Transverse colon (tissue), 4 donors: Measurements from ENCODE around the gene GBA2. TPM values are rescaled to one million over a fixed set of nuclear protein-coding genes. Genes with fewer than 3 reads are reported as not detected.

Experiments
- DNase-seq: peaks from one replicate; pipeline ENCODE4 v3.0.0-alpha.2; 2019
- H3K27ac ChIP-seq, 4 donors: fragments of 200-600 bp; sonication (generic); 2 replicates each; pipeline ENCODE4 v1.5.1; 2016 to 2018; ENCODE audit warnings: inconsistent platforms in 4 of 4
- H3K27me3 ChIP-seq: fragments of 200-600 bp; sonication (generic); 2 replicates; pipeline ENCODE4 v1.5.1; 2017; ENCODE audit warnings: inconsistent platforms
- H3K36me3 ChIP-seq, 4 donors: fragments of 200-600 bp; sonication (generic); 2 replicates each; pipeline ENCODE4 v1.5.1; 2017 to 2019; ENCODE audit warnings: inconsistent platforms in 4 of 4
- H3K4me1 ChIP-seq, 4 donors: fragments of 200-600 bp; sonication (generic); 2 replicates each; pipeline ENCODE4 v1.5.1; 2017 to 2020; ENCODE audit warnings: inconsistent platforms in 4 of 4
- H3K4me3 ChIP-seq, 4 donors: fragments of 200-600 bp; sonication (generic); 1 replicate in 1 of 4; 2 replicates in 3 of 4; pipeline versions ENCODE4 v1.5.1 to v1.6.1; 2017 to 2019; ENCODE audit warnings: inconsistent platforms in 4 of 4
- H3K9me3 ChIP-seq, 2 donors: fragments of 200-600 bp; sonication (generic); 2 replicates each; pipeline ENCODE4 v1.5.1; 2017 to 2019; ENCODE audit warnings: inconsistent platforms in 2 of 2
- EP300 ChIP-seq: sonication (generic); formaldehyde crosslinking; IDR thresholded peaks from one replicate; pipeline ENCODE4 v1.6.1; 2017; ENCODE audit warnings: antibody characterized with exemption, low read depth
- POLR2A ChIP-seq: fragments of 450-650 bp; IDR thresholded peaks from one replicate; pipeline ENCODE4 v1.6.1; 2016; ENCODE audit warnings: antibody characterized with exemption, mild to moderate bottlenecking, moderate library complexity
- POLR2AphosphoS5 ChIP-seq, 3 donors: sonication (generic); formaldehyde crosslinking; IDR thresholded peaks; one replicate each; pipeline ENCODE4 v1.6.1; 2016; ENCODE audit warnings: antibody characterized with exemption in 3 of 3
- WGBS, 2 donors: methylation state at CpG; one replicate each; pipeline ENCODE4 v1.1.5; 2018; ENCODE audit warnings: low coverage in 1 of 2; 5-methylcytosine and 5-hydroxymethylcytosine counted together
- in situ Hi-C, 4 donors: fragments of 200-750 bp; cut with MboI; loops; one replicate each; pipeline versions ENCODE4 v1.15.0 to v1.15.1; 2017; ENCODE audit warnings: low sequenced_read_pairs in 3 of 4, low pct_ligation_motif_present in 1 of 4, low pct_unique_long_range_greater_than_20kb in 1 of 4
- intact Hi-C: fragments of 100-400 bp; cut with DNase I; formaldehyde crosslinking; loops from one replicate; pipeline ENCODE4 v1.15.1; 2023; ENCODE audit warnings: low total_unique reads
- total RNA-seq, 4 donors: library from RNA; depleted of rRNA; stranded (reverse); fragments of >200 nt; gene quantifications; one replicate each; pipeline ENCODE4 v1.1.0, GENCODE V29; 2016
- TF ChIP-seq, protein P1 (sequence below), 5 experiments: fragments of 200-600 bp in 3 of 5; fragments of 450-650 bp in 2 of 5; sonication (generic) in 3 of 5; IDR thresholded peaks; 1 replicate in 2 of 5; 2 replicates in 3 of 5; pipeline ENCODE4 v1.5.1; 2016 to 2017; ENCODE audit warnings: antibody characterized with exemption in 5 of 5, inconsistent platforms in 3 of 5, mild to moderate bottlenecking in 2 of 5, moderate library complexity in 1 of 5

GBA2 gene
- total RNA-seq, 4 donors from 2014 or later, result 217 to 709 (median 255) TPM

GRCh38 chr9:35771943-35772342, 22.9 kb upstream of the GBA2 start:
- intact Hi-C loops (no loop called here), in situ Hi-C loops (no loop called here)
- DNase-seq, result peak; percentile 32
- peak overlapping the region; percentile 78 to 81 (median 80) for H3K27ac ChIP-seq
- peaks cover 18 to 28% (median 20%) of the 10 kb centered on the region in 4 donors for H3K4me1 ChIP-seq
- no peaks in the 10 kb centered on the region for H3K27me3 ChIP-seq
- 38 to 54% methylated on average over 3 of the region's 3 CpGs for WGBS, 2 donors
- H3K9me3 ChIP-seq, result no peaks in the 10 kb centered on the region
- TF ChIP-seq POLR2AphosphoS5 (IDR thresholded peaks at IDR 0.05) (peak in 2 of 3 donors; percentile 29 to 50), EP300 (no peak), POLR2A (peak; percentile 11)
- TF ChIP-seq, protein P1, sequence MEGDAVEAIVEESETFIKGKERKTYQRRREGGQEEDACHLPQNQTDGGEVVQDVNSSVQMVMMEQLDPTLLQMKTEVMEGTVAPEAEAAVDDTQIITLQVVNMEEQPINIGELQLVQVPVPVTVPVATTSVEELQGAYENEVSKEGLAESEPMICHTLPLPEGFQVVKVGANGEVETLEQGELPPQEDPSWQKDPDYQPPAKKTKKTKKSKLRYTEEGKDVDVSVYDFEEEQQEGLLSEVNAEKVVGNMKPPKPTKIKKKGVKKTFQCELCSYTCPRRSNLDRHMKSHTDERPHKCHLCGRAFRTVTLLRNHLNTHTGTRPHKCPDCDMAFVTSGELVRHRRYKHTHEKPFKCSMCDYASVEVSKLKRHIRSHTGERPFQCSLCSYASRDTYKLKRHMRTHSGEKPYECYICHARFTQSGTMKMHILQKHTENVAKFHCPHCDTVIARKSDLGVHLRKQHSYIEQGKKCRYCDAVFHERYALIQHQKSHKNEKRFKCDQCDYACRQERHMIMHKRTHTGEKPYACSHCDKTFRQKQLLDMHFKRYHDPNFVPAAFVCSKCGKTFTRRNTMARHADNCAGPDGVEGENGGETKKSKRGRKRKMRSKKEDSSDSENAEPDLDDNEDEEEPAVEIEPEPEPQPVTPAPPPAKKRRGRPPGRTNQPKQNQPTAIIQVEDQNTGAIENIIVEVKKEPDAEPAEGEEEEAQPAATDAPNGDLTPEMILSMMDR (IDR thresholded peaks at IDR 0.05), result no peak
- H3K4me3 ChIP-seq, result no peak overlapping the region
- no peaks in the 10 kb centered on the region for H3K36me3 ChIP-seq

GRCh38 chr9:35771534-35771933, 22.5 kb upstream of the GBA2 start:
- WGBS, 2 donors, result 33 to 46% methylated on average over 1 of the region's 1 CpG
- Histone ChIP-seq H3K4me3 (no peak overlapping the region), H3K4me1 (peaks cover 18 to 28% (median 20%) of the 10 kb centered on the region in 4 donors), H3K36me3 (no peaks in the 10 kb centered on the region), H3K9me3 (no peaks in the 10 kb centered on the region), H3K27ac (peak overlapping the region; percentile 78 to 81 (median 80)), H3K27me3 (no peaks in the 10 kb centered on the region)
- in situ Hi-C loops (no loop called here), intact Hi-C loops (no loop called here)
- DNase-seq, result peak; percentile 37
- no peak for TF ChIP-seq POLR2A
- TF ChIP-seq, protein P1 (IDR thresholded peaks at IDR 0.05), result no peak
- TF ChIP-seq POLR2AphosphoS5 (IDR thresholded peaks at IDR 0.05), result no peak
- no peak for TF ChIP-seq EP300

GRCh38 chr9:35771075-35771433, 22.0 kb upstream of the GBA2 start:
- Histone ChIP-seq H3K4me1 (peaks cover 18 to 28% (median 20%) of the 10 kb centered on the region in 4 donors), H3K4me3 (no peak overlapping the region), H3K36me3 (no peaks in the 10 kb centered on the region), H3K9me3 (no peaks in the 10 kb centered on the region), H3K27me3 (no peaks in the 10 kb centered on the region), H3K27ac (peak overlapping the region; percentile 78 to 81 (median 80))
- intact Hi-C loops (no loop called here), in situ Hi-C loops (no loop called here)
- DNase-seq, result no peak
- TF ChIP-seq POLR2AphosphoS5 (IDR thresholded peaks at IDR 0.05), result peak in 1 of 3 donors; percentile 12
- TF ChIP-seq, protein P1 (IDR thresholded peaks at IDR 0.05), result no peak
- WGBS, 2 donors, result 16 to 24% methylated on average over 4 of the region's 4 CpGs

DNA sequence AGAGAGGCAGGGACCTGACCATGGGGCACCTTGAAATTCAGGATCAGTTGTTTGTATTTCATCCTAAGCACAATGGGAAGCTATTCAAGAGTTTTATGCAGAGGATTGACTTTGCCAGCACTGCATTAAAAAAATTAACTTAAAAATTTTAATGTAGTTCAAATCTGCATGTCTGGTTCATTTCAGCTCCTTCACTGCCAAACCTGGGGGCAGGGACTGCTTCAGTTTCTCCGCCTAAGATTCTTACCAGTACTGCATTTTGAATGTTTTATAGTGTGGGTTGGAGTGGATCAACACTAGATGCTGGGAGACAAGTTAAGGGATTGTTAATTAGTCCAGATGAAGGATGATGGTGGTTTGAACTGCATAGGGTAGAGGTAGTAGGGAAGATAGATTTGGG, 20.7 kb upstream of the GBA2 start:
- Histone ChIP-seq H3K27me3 (no peaks in the 10 kb centered on the region), H3K4me3 (no peak overlapping the region), H3K27ac (no peak overlapping the region), H3K36me3 (no peaks in the 10 kb centered on the region), H3K4me1 (peaks cover 18 to 28% (median 20%) of the 10 kb centered on the region in 4 donors), H3K9me3 (no peaks in the 10 kb centered on the region)
- TF ChIP-seq EP300 (no peak), POLR2AphosphoS5 (IDR thresholded peaks at IDR 0.05) (no peak), POLR2A (no peak)
- TF ChIP-seq, protein P1 (IDR thresholded peaks at IDR 0.05), result no peak
- DNase-seq, result no peak
- WGBS, 2 donors, result 96% methylated on average over 1 of the region's 1 CpG; no CpG with 5 or more reads in 1 of the 2 donors
- intact Hi-C loops (no loop called here), in situ Hi-C loops (no loop called here)
